COR-L47 (cell line): ENCODE data around the gene GAP43.
A peak's percentile ranks its signal among the peaks of the same experiment; 100 is the strongest.
"Not testable (repeated sequence)": the region's sequence is repeated elsewhere in the genome, so short reads cannot be mapped to it uniquely, and the experiment has no call there.

Experiments
- DNase-seq: peaks from one replicate; lab custom pipeline; 2025; lab: John Stamatoyannopoulos, UW

Gene GAP43

DNA sequence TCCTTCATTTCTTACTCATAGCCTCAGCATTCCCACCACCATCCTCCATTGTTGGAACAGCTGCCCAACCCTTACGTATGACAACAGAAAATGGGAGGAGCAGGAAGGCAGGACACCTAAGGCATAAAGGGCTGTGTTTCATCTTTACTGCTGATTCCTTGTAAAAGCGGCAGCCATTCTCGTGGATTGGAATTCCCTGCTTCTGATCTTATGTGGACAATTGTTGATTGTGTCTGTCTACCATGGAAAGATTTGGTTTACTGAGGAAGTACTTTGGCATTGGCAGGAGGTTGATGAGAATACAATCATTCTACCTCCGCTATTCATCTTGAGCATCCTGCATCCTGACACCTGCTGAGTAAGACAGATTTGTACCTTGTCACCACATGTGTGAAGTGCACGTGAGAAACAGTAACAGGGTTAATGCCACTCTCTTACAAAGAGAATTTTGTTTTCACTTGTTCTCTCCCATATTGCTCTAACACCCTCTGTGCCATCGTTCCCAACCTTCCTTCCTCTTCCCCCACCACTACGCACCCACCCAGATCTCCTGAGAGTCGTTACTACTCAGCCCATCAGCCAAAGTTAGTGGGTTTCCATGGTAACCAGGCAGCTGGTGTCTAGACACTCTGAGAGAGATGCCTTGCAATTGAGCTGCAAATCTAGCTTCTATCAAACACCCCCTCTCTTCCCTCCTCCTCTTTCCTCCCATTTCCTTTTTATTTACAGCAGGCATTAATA lies 75.7 kb downstream of the GAP43 start:
- DNase-seq: peak; percentile 27

DNA sequence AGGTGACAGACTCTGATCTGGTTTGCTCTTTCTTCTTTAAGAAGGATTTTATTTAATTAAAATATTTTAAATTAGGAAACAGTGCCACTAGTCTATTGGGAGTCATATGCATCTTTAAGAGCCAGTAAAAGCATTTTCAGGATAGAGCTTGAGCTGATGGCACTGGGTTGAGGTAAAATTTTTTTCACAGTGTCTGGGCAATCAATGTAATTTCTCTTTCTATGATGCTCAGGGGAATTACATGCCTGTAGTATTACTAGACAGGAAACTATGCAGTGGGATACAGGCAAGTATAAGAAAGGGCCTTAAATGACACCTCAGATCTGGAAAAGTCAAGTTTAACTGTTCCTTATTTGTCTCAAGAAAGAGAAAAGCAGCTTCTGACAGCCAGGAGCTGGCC lies 76.4 kb downstream of the GAP43 start:
- no peak for DNase-seq

GRCh38 chr3:115702598-115702997 lies 79.3 kb downstream of the GAP43 start:
- no peak for DNase-seq

GRCh38 chr3:115704661-115705338 lies 81.5 kb downstream of the GAP43 start:
- no peak for DNase-seq

GRCh38 chr3:115706311-115706829 lies 83.1 kb downstream of the GAP43 start:
- DNase-seq: no peak

- DNase-seq: no peak
Measured at GRCh38 chr3:115708540-115708939, 85.2 kb downstream of the GAP43 start.

DNA sequence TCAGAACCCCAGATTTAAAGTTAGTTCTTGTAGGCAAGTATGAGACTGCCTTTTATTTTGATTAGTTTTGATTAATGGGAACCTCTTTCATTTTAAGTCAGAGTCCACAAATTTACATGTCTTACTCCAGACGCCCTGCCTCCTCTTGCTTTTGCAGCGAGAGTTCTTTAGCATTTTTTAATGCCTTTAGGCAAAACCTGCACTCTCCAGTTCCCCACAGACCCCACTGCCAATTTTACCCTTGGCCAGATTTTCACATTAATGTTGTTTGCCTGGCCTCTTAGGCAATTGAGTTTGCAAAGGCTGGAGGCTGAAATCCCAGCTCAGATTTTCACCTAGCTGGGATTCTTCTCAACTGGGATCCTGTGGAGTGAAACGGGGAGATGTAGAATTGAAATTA lies 85.8 kb downstream of the GAP43 start:
- DNase-seq: no peak

DNA sequence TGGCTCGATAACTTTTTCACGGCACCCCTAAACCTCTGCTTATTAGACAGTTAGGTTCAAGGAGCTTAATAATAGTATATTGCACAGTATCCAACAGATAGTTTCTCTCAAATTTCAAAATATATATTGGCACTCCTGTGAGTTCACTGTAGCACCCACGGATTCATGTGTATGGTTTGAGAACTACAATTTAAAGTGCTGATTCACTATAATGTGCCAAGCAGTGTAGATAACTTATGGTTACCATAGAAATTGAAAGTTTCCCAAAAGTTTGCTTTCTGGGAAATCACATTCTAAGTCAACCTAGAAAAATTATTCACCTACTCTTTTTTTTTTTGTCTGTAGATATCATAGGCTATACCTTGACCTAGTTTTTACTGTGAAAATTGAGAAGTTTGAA lies 86.6 kb downstream of the GAP43 start:
- DNase-seq: no peak

GRCh38 chr3:115710799-115711198 lies 87.5 kb downstream of the GAP43 start:
- DNase-seq: no peak

GRCh38 chr3:115712871-115713270 lies 89.6 kb downstream of the GAP43 start:
- DNase-seq: no peak

GRCh38 chr3:115713284-115713683 lies 90.0 kb downstream of the GAP43 start:
- DNase-seq: peak; percentile 97

- DNase-seq: no peak
Measured at GRCh38 chr3:115715241-115715745, 92.0 kb downstream of the GAP43 start.

GRCh38 chr3:115720983-115721382 lies 97.7 kb downstream of the GAP43 start:
- DNase-seq: no peak

DNA sequence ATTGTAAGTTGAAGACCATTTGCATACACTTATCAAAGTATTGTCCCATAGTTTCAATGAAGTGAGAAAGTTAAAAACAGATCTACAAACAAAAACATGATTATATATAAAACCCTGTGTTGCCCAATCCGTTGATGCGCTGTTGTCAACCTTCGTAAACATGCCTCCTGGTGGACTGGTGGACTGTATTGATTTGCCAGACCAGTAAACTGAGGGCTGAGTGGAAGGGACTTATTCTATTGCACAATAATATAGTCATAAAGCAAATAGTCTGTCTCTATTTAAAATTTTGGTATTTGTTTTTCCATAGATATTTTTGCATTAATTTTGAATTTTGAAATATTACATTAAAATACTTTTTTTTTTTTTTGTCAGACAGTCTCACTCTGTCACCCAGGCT lies 102.5 kb downstream of the GAP43 start:
- no peak for DNase-seq

- DNase-seq: no peak
Measured at GRCh38 chr3:115727135-115727534, 103.8 kb downstream of the GAP43 start.

DNA sequence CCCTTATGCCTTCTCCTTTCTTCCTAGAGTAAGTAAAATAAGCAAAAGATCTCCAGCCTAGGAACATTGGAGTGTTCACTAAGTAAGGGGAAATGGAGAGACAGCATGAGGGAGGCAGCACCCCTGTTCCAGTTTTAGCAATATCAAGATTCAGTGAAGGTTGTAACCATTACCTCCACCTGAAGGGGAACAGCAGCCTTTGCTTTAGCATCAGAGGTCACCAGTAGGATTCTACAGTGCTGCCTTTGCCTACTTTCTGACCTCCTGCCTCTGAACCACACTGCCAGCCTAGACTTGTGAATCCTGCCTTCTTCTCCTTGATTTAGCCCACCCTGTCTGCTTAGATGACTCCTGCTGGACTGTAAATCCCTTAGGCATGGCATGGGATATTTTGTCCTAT lies 104.7 kb downstream of the GAP43 start:
- no peak for DNase-seq

DNA sequence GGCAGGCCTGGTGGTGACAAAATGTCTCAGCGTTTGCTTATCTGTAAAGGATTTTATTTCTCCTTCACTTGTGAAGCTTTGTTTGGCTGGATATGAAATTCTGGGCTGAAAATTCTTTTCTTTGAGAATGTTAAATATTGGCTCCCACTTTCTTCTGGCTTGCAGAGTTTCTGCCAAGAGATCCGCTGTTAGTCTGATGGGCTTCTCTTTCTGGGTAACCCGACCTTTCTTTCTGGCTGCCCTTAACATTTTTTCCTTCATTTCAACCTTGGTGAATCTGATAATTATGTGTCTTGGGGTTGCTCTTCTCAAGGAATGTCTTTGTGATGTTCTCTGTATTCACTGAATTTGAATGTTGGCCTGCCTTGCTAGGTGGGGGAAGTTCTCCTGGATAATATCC lies 113.0 kb downstream of the GAP43 start:
- not testable (repeated sequence) for DNase-seq

- no peak for DNase-seq
Measured at GRCh38 chr3:115741650-115742049, 118.3 kb downstream of the GAP43 start.

- not testable (repeated sequence) for DNase-seq
Measured at GRCh38 chr3:115744516-115744915, 121.2 kb downstream of the GAP43 start.

GRCh38 chr3:115752978-115753377 lies 129.7 kb downstream of the GAP43 start:
- DNase-seq: not testable (repeated sequence)

- peak; percentile 92 for DNase-seq
Measured at GRCh38 chr3:115758076-115758763, 134.9 kb downstream of the GAP43 start.

- DNase-seq: no peak
Measured at GRCh38 chr3:115760716-115761115, 137.4 kb downstream of the GAP43 start.

- no peak for DNase-seq
Measured at GRCh38 chr3:115761927-115762305, 138.6 kb downstream of the GAP43 start.
